Measurements from ENCODE around the gene ZBED5. TPM values are rescaled to one million over a fixed set of nuclear protein-coding genes. Genes with fewer than 3 reads are reported as not detected.
"Not testable (repeated sequence)": the region's sequence is repeated elsewhere in the genome, so short reads cannot be mapped to it uniquely, and the experiment has no call there.

Gene ZBED5
- total RNA-seq, 1 donor from 2014 or later: 37.4 TPM

- DNase-seq: no peak
- ATAC-seq (ENCODE audit: poor library complexity): peak; percentile 92
- intact Hi-C loops (cut with DNase I): no loop called here
Observed at GRCh38 chr11:10885703-10886363, 28.0 kb upstream of the ZBED5 start.

GRCh38 chr11:10884292-10884691 lies 26.4 kb upstream of the ZBED5 start:
- ATAC-seq (ENCODE audit: poor library complexity); DNase-seq; intact Hi-C loops (cut with DNase I): not testable (repeated sequence)

GRCh38 chr11:10881892-10882291 lies 24.0 kb upstream of the ZBED5 start:
- DNase-seq (no peak), ATAC-seq (ENCODE audit: poor library complexity) (no peak)
- intact Hi-C loops (cut with DNase I): no loop called here

- DNase-seq: no peak
- intact Hi-C loops (cut with DNase I): no loop called here
- peak; percentile 49 for ATAC-seq (ENCODE audit: poor library complexity)
Observed at GRCh38 chr11:10878408-10879214, 20.8 kb upstream of the ZBED5 start.

- intact Hi-C loops (cut with DNase I): no loop called here
- ATAC-seq (ENCODE audit: poor library complexity): no peak
Observed at GRCh38 chr11:10876158-10876557, 18.3 kb upstream of the ZBED5 start.

GRCh38 chr11:10875430-10876021 lies 17.7 kb upstream of the ZBED5 start:
- intact Hi-C loops (cut with DNase I): no loop called here
- DNase-seq (no peak), ATAC-seq (ENCODE audit: poor library complexity) (no peak)

More at GRCh38 chr11:10876158-10876557, 18.3 kb upstream of the ZBED5 start:
- DNase-seq: no peak

- intact Hi-C loops (cut with DNase I): no loop called here
- ATAC-seq (ENCODE audit: poor library complexity) (no peak), DNase-seq (no peak)
Observed at GRCh38 chr11:10872097-10872496, 14.2 kb upstream of the ZBED5 start.

GRCh38 chr11:10868352-10868751 lies 10.5 kb upstream of the ZBED5 start:
- ATAC-seq (ENCODE audit: poor library complexity) (no peak), DNase-seq (no peak)
- intact Hi-C loops (cut with DNase I): no loop called here

- intact Hi-C loops (cut with DNase I): no loop called here
Observed at GRCh38 chr11:10866893-10867331, 9.1 kb upstream of the ZBED5 start.

GRCh38 chr11:10865837-10866270 lies 8.0 kb upstream of the ZBED5 start:
- DNase-seq (no peak), ATAC-seq (ENCODE audit: poor library complexity) (no peak)
- intact Hi-C loops (cut with DNase I): no loop called here

More at GRCh38 chr11:10866893-10867331, 9.1 kb upstream of the ZBED5 start:
- no peak for DNase-seq
- peak; percentile 30 for ATAC-seq (ENCODE audit: poor library complexity)

GRCh38 chr11:10864688-10865087 lies 6.8 kb upstream of the ZBED5 start:
- intact Hi-C loops (cut with DNase I): no loop called here
- DNase-seq (no peak), ATAC-seq (ENCODE audit: poor library complexity) (peak; percentile 51)

- intact Hi-C loops (cut with DNase I): no loop called here
- ATAC-seq (ENCODE audit: poor library complexity) (no peak), DNase-seq (no peak)
Observed at GRCh38 chr11:10862446-10862845, 4.6 kb upstream of the ZBED5 start.

GRCh38 chr11:10861799-10862198 lies 3.9 kb upstream of the ZBED5 start:
- intact Hi-C loops (cut with DNase I): no loop called here
- ATAC-seq (ENCODE audit: poor library complexity) (no peak), DNase-seq (no peak)

- no peak for DNase-seq
- intact Hi-C loops (cut with DNase I): no loop called here
- ATAC-seq (ENCODE audit: poor library complexity): no peak
Observed at GRCh38 chr11:10861047-10861446, 3.2 kb upstream of the ZBED5 start.

GRCh38 chr11:10858439-10859325 lies 829 bp upstream of the ZBED5 start:
- intact Hi-C loops (cut with DNase I): loop anchor here (5.0 kb wide), 3 partner anchors 44 to 74 kb away; partner anchors contain the start of gene EIF4G2
- DNase-seq: peak; percentile 85
- ATAC-seq (ENCODE audit: poor library complexity): peak; percentile 62

- no peak for DNase-seq
- ATAC-seq (ENCODE audit: poor library complexity): peak; percentile 0
- intact Hi-C loops (cut with DNase I): loop anchor here (5.0 kb wide), 3 partner anchors 45 to 75 kb away; partner anchors contain the start of gene EIF4G2
Observed at GRCh38 chr11:10857459-10857708, 469 bp downstream of the ZBED5 start.

GRCh38 chr11:10856689-10857458 lies 979 bp downstream of the ZBED5 start:
- intact Hi-C loops (cut with DNase I): loop anchor here (5.0 kb wide), 3 partner anchors 45 to 75 kb away; partner anchors contain the start of gene EIF4G2
- ATAC-seq (ENCODE audit: poor library complexity) (peak; percentile 19), DNase-seq (no peak)

GRCh38 chr11:10855295-10855694 lies 2.6 kb downstream of the ZBED5 start:
- intact Hi-C loops (cut with DNase I): loop anchor here (5.0 kb wide), 3 partner anchors 47 to 77 kb away; partner anchors contain the start of gene EIF4G2
- no peak for ATAC-seq (ENCODE audit: poor library complexity)

More at GRCh38 chr11:10855295-10855694, 2.6 kb downstream of the ZBED5 start:
- no peak for DNase-seq

Measured in Right ventricle myocardium superior (tissue), 1 donor.